ENCODE results near the gene SPINT2. TPM values are rescaled to one million over a fixed set of nuclear protein-coding genes. Genes with fewer than 3 reads are reported as not detected.
A peak's percentile ranks its signal among the peaks of the same experiment; 100 is the strongest.

SPINT2 gene
- polyA plus RNA-seq, 1 donor (not counting 4 experiments of a cell fraction or from before 2014, with no cell fraction given) = 363 TPM

- H4K20me1 ChIP-seq (ENCODE audit: control insufficient read depth, extremely low read depth, insufficient read depth, low read length) = no peaks in the 10 kb centered on the region
- H3K79me2 ChIP-seq (ENCODE audit: control insufficient read depth, insufficient read depth, low read length) = peaks cover 6% of the 10 kb centered on the region
- peak; percentile 44 for FAIRE-seq
- no peak overlapping the region for H3K4me2 ChIP-seq (ENCODE audit: control insufficient read depth, extremely low read depth, insufficient read depth, low read depth, low read length)
- H2AFZ ChIP-seq (ENCODE audit: control insufficient read depth, low read length) = no peak overlapping the region
- H3K4me3 ChIP-seq (ENCODE audit: control insufficient read depth in 2 of 3, extremely low read depth in 1 of 3, insufficient read depth in 2 of 3, low read depth in 1 of 3, low read length in 3 of 3) = no peak overlapping the region
- dilution Hi-C loops (cut with MboI; ENCODE audit: extremely low pct_ligation_motif_present, low sequenced_read_pairs) = no loop called here
- no peak overlapping the region for H3K9ac ChIP-seq (ENCODE audit: control insufficient read depth, extremely low read depth, insufficient read depth, low read length)
- peaks cover 5 to 6% of the 10 kb centered on the region in 2 experiments for H3K36me3 ChIP-seq (ENCODE audit: control insufficient read depth in 2 of 2, extremely low read depth in 1 of 2, insufficient read depth in 2 of 2, low read length in 2 of 2)
- H3K9me1 ChIP-seq (ENCODE audit: control insufficient read depth, extremely low read depth, insufficient read depth, low read length) = no peaks in the 10 kb centered on the region
- no peak overlapping the region for H3K27ac ChIP-seq (ENCODE audit: control insufficient read depth, insufficient read depth, low read length)
- TF ChIP-seq EZH2 (IDR thresholded peaks at IDR 0.05; ENCODE audit: low read length) (no peak), CTCF (optimal IDR thresholded peaks at IDR 0.05 in 1 of 3, IDR thresholded peaks at IDR 0.05 in 1 of 3, conservative IDR thresholded peaks at IDR 0.05 in 1 of 3; ENCODE audit: extremely low read depth in 1 of 3, insufficient read depth in 2 of 3, low read length in 3 of 3) (no peak)
- DNase-seq (ENCODE audit: low read depth, low spot score) = no peak
- peaks cover 53% of the 10 kb centered on the region for H3K4me1 ChIP-seq (ENCODE audit: control insufficient read depth, extremely low read depth, insufficient read depth, low read length)
- no peaks in the 10 kb centered on the region for H3K9me3 ChIP-seq (ENCODE audit: control insufficient read depth, low read depth, low read length)
- no peaks in the 10 kb centered on the region for H3K27me3 ChIP-seq (ENCODE audit: control insufficient read depth, extremely low read depth, insufficient read depth, low read length)
These were observed 34.7 kb downstream of the SPINT2 start for GRCh38 chr19:38298821-38299680.

DNA sequence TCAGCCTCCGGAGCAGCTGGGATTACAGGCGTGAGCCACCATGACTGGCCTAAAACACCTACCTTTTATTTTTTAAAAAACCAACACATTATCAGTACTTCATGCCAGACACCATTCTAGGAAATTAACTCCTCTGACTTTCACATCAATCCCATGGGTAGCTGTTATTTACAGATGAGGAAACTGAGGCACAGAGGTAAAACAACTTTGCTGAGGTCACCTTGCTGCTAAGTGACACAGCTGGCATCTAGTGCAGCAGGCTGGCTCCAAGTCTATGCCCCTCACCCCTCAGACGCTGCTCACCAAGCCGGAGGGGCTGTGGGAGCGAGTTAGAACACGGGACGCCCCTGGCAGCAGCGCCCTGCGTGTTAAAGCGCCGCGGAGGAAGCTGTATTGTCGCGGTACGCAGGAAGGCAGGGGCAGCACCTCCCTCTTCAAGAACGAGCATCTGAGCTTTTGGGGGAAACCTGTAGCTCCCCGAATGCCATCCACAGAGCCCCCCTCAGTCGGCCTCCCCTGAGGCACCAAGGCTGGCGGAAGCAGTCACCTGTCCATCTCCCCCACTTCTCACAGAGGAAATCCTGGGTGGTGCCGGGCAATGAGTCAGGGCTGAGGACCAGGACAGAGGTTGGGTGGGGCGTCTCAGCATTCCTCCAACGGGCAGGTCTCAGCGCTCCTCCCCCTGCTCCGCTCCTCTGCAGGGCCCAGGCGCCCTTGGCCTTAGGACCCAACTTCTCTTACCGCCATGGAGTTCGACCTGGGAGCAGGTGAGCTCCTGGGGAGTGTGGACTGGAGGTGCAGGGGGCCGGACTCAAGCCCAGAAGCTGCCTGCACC, 39.4 kb downstream of the SPINT2 start, which contains the start of gene C19orf33:
TSS of gene C19orf33 (plus strand) at position 735 of the 835 bp plus-strand sequence. CDS start at position 746, 11 bp downstream.
- Histone ChIP-seq H3K9me1 (ENCODE audit: control insufficient read depth, extremely low read depth, insufficient read depth, low read length) (no peaks in the 10 kb centered on the region), H3K27ac (ENCODE audit: control insufficient read depth, insufficient read depth, low read length) (peak within 1 kb of the TSS; percentile 98), H3K9ac (ENCODE audit: control insufficient read depth, extremely low read depth, insufficient read depth, low read length) (peak within 1 kb of the TSS; percentile 98), H3K79me2 (ENCODE audit: control insufficient read depth, insufficient read depth, low read length) (peaks cover 22% of the 10 kb centered on the region), H3K4me2 (ENCODE audit: control insufficient read depth, extremely low read depth, insufficient read depth, low read depth, low read length) (peak within 1 kb of the TSS; percentile 100), H3K36me3 (ENCODE audit: control insufficient read depth in 2 of 2, extremely low read depth in 1 of 2, insufficient read depth in 2 of 2, low read length in 2 of 2) (peaks cover 6 to 26% of the 10 kb centered on the region in 2 experiments), H3K9me3 (ENCODE audit: control insufficient read depth, low read depth, low read length) (no peaks in the 10 kb centered on the region), H3K27me3 (ENCODE audit: control insufficient read depth, extremely low read depth, insufficient read depth, low read length) (no peaks in the 10 kb centered on the region), H3K4me3 (ENCODE audit: control insufficient read depth in 2 of 3, extremely low read depth in 1 of 3, insufficient read depth in 2 of 3, low read depth in 1 of 3, low read length in 3 of 3) (peak within 1 kb of the TSS; percentile 64 to 92 (median 90)), H4K20me1 (ENCODE audit: control insufficient read depth, extremely low read depth, insufficient read depth, low read length) (no peaks in the 10 kb centered on the region), H3K4me1 (ENCODE audit: control insufficient read depth, extremely low read depth, insufficient read depth, low read length) (peaks cover 40% of the 10 kb centered on the region), H2AFZ (ENCODE audit: control insufficient read depth, low read length) (no peak within 1 kb of the TSS)
- dilution Hi-C loops (cut with MboI; ENCODE audit: extremely low pct_ligation_motif_present, low sequenced_read_pairs) = no loop called here
- peak; percentile 89 for FAIRE-seq
- TF ChIP-seq CTCF (optimal IDR thresholded peaks at IDR 0.05 in 1 of 3, IDR thresholded peaks at IDR 0.05 in 1 of 3, conservative IDR thresholded peaks at IDR 0.05 in 1 of 3; ENCODE audit: extremely low read depth in 1 of 3, insufficient read depth in 2 of 3, low read length in 3 of 3) = no peak
- no peak for TF ChIP-seq EZH2 (IDR thresholded peaks at IDR 0.05; ENCODE audit: low read length)
- DNase-seq (ENCODE audit: low read depth, low spot score) = peak; percentile 91

Data from keratinocyte (primary cell).